ENCODE results near the gene USP54. TPM values are rescaled to one million over a fixed set of nuclear protein-coding genes. Genes with fewer than 3 reads are reported as not detected.

The USP54 gene, protein sequence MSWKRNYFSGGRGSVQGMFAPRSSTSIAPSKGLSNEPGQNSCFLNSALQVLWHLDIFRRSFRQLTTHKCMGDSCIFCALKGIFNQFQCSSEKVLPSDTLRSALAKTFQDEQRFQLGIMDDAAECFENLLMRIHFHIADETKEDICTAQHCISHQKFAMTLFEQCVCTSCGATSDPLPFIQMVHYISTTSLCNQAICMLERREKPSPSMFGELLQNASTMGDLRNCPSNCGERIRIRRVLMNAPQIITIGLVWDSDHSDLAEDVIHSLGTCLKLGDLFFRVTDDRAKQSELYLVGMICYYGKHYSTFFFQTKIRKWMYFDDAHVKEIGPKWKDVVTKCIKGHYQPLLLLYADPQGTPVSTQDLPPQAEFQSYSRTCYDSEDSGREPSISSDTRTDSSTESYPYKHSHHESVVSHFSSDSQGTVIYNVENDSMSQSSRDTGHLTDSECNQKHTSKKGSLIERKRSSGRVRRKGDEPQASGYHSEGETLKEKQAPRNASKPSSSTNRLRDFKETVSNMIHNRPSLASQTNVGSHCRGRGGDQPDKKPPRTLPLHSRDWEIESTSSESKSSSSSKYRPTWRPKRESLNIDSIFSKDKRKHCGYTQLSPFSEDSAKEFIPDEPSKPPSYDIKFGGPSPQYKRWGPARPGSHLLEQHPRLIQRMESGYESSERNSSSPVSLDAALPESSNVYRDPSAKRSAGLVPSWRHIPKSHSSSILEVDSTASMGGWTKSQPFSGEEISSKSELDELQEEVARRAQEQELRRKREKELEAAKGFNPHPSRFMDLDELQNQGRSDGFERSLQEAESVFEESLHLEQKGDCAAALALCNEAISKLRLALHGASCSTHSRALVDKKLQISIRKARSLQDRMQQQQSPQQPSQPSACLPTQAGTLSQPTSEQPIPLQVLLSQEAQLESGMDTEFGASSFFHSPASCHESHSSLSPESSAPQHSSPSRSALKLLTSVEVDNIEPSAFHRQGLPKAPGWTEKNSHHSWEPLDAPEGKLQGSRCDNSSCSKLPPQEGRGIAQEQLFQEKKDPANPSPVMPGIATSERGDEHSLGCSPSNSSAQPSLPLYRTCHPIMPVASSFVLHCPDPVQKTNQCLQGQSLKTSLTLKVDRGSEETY (N-terminal part only)
- total RNA-seq: 7.0 and 8.2 TPM in 2 replicates

DNA sequence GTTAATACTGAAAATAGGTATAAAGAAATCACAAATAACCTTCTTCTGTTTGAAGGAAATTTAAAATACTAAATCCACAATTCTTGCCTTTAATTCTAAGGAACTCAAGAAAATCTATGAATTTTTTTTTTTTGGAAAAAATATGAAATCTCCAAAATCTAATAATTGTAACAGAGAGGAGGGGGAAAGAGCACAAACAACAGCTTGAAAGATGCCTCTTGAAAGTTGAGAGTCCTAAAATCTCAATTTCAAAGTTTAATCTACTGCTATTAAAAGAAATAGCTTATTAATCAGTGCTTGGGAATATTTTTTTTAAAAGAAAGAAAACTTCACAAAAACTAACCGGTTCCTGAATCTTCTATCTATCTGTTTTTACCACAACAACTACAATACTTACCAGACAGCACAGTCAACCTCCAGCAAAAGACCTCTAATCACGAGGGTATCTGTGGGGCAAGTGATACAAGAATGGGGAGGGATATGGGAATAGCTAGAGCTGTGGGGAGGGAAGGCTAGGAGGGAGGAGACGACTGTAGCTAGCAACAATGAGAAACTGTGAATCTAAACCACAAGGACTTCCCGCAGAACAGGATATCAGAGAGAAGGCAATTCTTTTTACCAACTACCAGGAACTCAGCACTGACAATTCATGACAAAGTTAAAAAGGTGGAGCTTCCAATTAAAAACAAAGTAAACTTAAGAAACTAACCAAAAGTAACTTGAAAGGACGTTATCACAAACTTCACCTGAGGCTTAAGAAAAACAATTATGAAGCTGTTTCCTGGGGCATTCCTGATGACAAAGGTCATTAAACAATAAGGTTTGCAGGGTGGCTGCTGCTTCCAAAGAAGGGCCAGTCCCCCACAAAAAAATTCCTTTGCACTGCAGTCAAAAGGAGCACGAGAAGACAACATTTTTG is at the start of gene USP54:
TSS of gene USP54 (minus strand) at position 462 of the 919 bp plus-strand sequence. CDS start 15,684 bp downstream, outside the sequence.

GRCh38 chr10:73495884-73496674 is 95.1 kb downstream of the USP54 start, which contains the start of gene PPP3CB:
Gene PPP3CB (minus strand): TSS chr10:73496024. CDS start chr10:73495889, 135 bp downstream.

Other genes starting within 250 kb of the USP54 start
- 1.6 and 2.0 TPM in 2 replicates for gene CFAP70, start 232.5 kb downstream of the USP54 start, total RNA-seq
- gene ANXA7, start 177.3 kb downstream of the USP54 start, total RNA-seq: 138 and 156 TPM in 2 replicates
- 1.1 and 1.2 TPM in 2 replicates for gene MSS51, start 157.8 kb downstream of the USP54 start, total RNA-seq
- 22.9 and 32.0 TPM in 2 replicates for gene PPP3CB, start 95.3 kb downstream of the USP54 start, total RNA-seq
- 0.06 TPM in 1 of 2 replicates, not detected in the other for gene MYOZ1, start 50.1 kb upstream of the USP54 start, total RNA-seq
- gene SYNPO2L, start 64.7 kb upstream of the USP54 start, total RNA-seq: under 0.01 TPM in 1 of 2 replicates, not detected in the other
- gene AGAP5, start 106.8 kb upstream of the USP54 start, total RNA-seq: 2.6 and 2.7 TPM in 2 replicates
- gene SEC24C, start 153.0 kb upstream of the USP54 start, total RNA-seq: 73.2 and 81.0 TPM in 2 replicates
- 21.7 and 24.0 TPM in 2 replicates for gene CHCHD1, start 190.7 kb upstream of the USP54 start, total RNA-seq
- 45.9 and 48.9 TPM in 2 replicates for gene ZSWIM8, start 194.3 kb upstream of the USP54 start, total RNA-seq
- 9.2 and 16.4 TPM in 2 replicates for gene NDST2, start 220.3 kb upstream of the USP54 start, total RNA-seq

Measured in aortic smooth muscle cell (primary cell).